HepG2 (cell line): Measurements from ENCODE around the gene ARFGAP2. TPM values are rescaled to one million over a fixed set of nuclear protein-coding genes. Genes with fewer than 3 reads are reported as not detected.
A peak's percentile ranks its signal among the peaks of the same experiment; 100 is the strongest.

Source experiments
- BCL6 ChIP-seq: IDR thresholded peaks from 2 replicates; pipeline ENCODE4 v1.6.1; 2016; ENCODE audit warnings: missing genetic modification reagents, missing compliant biosample characterization
- BORCS8-MEF2B ChIP-seq: sonication (generic); formaldehyde crosslinking; IDR thresholded peaks from 2 replicates; pipeline ENCODE4 v1.8.0; 2022; ENCODE audit warnings: mild to moderate bottlenecking, missing genetic modification reagents
- HES4 ChIP-seq: sonication (generic); formaldehyde crosslinking; IDR thresholded peaks from 2 replicates; pipeline ENCODE4 v1.9.0; 2021; ENCODE audit warnings: mild to moderate bottlenecking, missing genetic modification reagents, borderline replicate concordance
- HMGXB4 ChIP-seq, 2 experiments: sonication (generic) in 1 of 2; formaldehyde crosslinking in 1 of 2; IDR thresholded peaks; 2 replicates each; pipeline versions ENCODE4 v1.4.0 to v1.6.1; 2018 to 2020; ENCODE audit warnings: missing genetic modification reagents in 2 of 2, borderline replicate concordance in 1 of 2, low read depth in 1 of 2, mild to moderate bottlenecking in 1 of 2, missing biosample characterization in 1 of 2
- MAX ChIP-seq: IDR thresholded peaks from 2 replicates; pipeline ENCODE4 v1.6.1; 2012; ENCODE audit warnings: inconsistent platforms
- MEF2D ChIP-seq: sonication (generic); formaldehyde crosslinking; IDR thresholded peaks from 2 replicates; pipeline ENCODE4 v1.5.1; 2020; ENCODE audit warnings: mild to moderate bottlenecking, missing genetic modification reagents
- NKX3-1 ChIP-seq: sonication (generic); formaldehyde crosslinking; IDR thresholded peaks from 2 replicates; pipeline ENCODE4 v1.5.0; 2020; ENCODE audit warnings: missing genetic modification reagents
- PBX2 ChIP-seq: IDR thresholded peaks from 2 replicates; pipeline ENCODE4 v1.6.1; 2016; ENCODE audit warnings: control low read depth
- PLSCR1 ChIP-seq: sonication (generic); formaldehyde crosslinking; IDR thresholded peaks from 2 replicates; pipeline ENCODE4 v1.5.0; 2020; ENCODE audit warnings: missing genetic modification reagents, mild to moderate bottlenecking, borderline replicate concordance
- RFXAP ChIP-seq: sonication (generic); formaldehyde crosslinking; IDR thresholded peaks from 2 replicates; pipeline ENCODE4 v1.4.0; 2020; ENCODE audit warnings: missing genetic modification reagents, borderline replicate concordance
- RNF2 ChIP-seq: fragments of 450-650 bp; conservative IDR thresholded peaks from 2 replicates; pipeline ENCODE4 v1.6.1; 2016; ENCODE audit warnings: low read depth
- SNAI1 ChIP-seq: sonication (generic); formaldehyde crosslinking; IDR thresholded peaks from 2 replicates; pipeline ENCODE4 v1.5.0; 2020; ENCODE audit warnings: mild to moderate bottlenecking, missing genetic modification reagents, borderline replicate concordance
- SPEN ChIP-seq: sonication (generic); formaldehyde crosslinking; IDR thresholded peaks from 2 replicates; pipeline ENCODE4 v1.5.1; 2020; ENCODE audit warnings: low read depth, mild to moderate bottlenecking, missing genetic modification reagents
- TEAD3 ChIP-seq: optimal IDR thresholded peaks from 2 replicates; pipeline ENCODE3; 2016; ENCODE audit warnings: borderline replicate concordance
- ZFP91 ChIP-seq: sonication (generic); formaldehyde crosslinking; IDR thresholded peaks from 2 replicates; pipeline ENCODE4 v1.9.0; 2022; ENCODE audit warnings: missing genetic modification reagents, mild to moderate bottlenecking, borderline replicate concordance
- ZNF20 ChIP-seq: sonication (generic); formaldehyde crosslinking; IDR thresholded peaks from 2 replicates; pipeline ENCODE4 v1.4.0; 2020; ENCODE audit warnings: mild to moderate bottlenecking, moderate library complexity, missing genetic modification reagents
- ZNF234 ChIP-seq: sonication (generic); formaldehyde crosslinking; conservative IDR thresholded peaks from 2 replicates; pipeline ENCODE4 v1.5.1; 2020; ENCODE audit warnings: mild to moderate bottlenecking, missing genetic modification reagents
- ZNF343 ChIP-seq: sonication (generic); formaldehyde crosslinking; IDR thresholded peaks from 2 replicates; pipeline ENCODE4 v1.4.0; 2020; ENCODE audit warnings: mild to moderate bottlenecking, missing genetic modification reagents
- ZNF549 ChIP-seq: sonication (generic); formaldehyde crosslinking; IDR thresholded peaks from 2 replicates; pipeline ENCODE4 v1.5.0; 2020; ENCODE audit warnings: missing genetic modification reagents
- ZNF550 ChIP-seq: sonication (generic); formaldehyde crosslinking; IDR thresholded peaks from 2 replicates; pipeline ENCODE4 v1.4.0; 2020; ENCODE audit warnings: mild to moderate bottlenecking, missing genetic modification reagents, borderline replicate concordance
- ZNF580 ChIP-seq: IDR thresholded peaks from 2 replicates; pipeline ENCODE4 v1.6.1; 2016; ENCODE audit warnings: low read depth, borderline replicate concordance
- ZNF605 ChIP-seq: sonication (generic); formaldehyde crosslinking; IDR thresholded peaks from 2 replicates; pipeline ENCODE4 v1.8.0; 2022; ENCODE audit warnings: mild to moderate bottlenecking, missing genetic modification reagents
- ZNF841 ChIP-seq: sonication (generic); formaldehyde crosslinking; IDR thresholded peaks from 2 replicates; pipeline ENCODE4 v1.8.1; 2023; ENCODE audit warnings: missing genetic modification reagents, borderline replicate concordance
- polyA plus RNA-seq, 8 experiments: library from polyadenylated mRNA; depleted of rRNA in 3 of 8; stranded (reverse) in 7 of 8; unstranded in 1 of 8; fragments of >200 nt; fragmentation: Illumina TruSeq in 4 of 8; extraction: Trizol in 4 of 8; gene quantifications; 2 replicates each; pipeline versions ENCODE4 v1.2.1 to v1.2.3, GENCODE V29; 2011 to 2016; ENCODE audit warnings: low read depth in 4 of 8, missing spikeins in 1 of 8, mixed read lengths in 1 of 8; ENCODE audit not compliant: insufficient read depth in 1 of 8
- total RNA-seq, 5 experiments: library from RNA; depleted of rRNA; stranded (reverse); fragments of >200 nt; fragmentation: Illumina TruSeq; extraction: Trizol; gene quantifications; 2 replicates each; pipeline ENCODE4 v1.2.3, GENCODE V29; 2016; ENCODE audit warnings: low read depth in 1 of 5

The ARFGAP2 gene
- total and polyA plus RNA-seq, 2 of the 13 experiments (the other 11 are each of a cell fraction or from before 2014, with no cell fraction given), result 32.3 to 75.3 TPM

GRCh38 chr11:47186700-47187695 lies 10.3 kb upstream of the ARFGAP2 start (continued):
- peak; percentile 12 to 50; a peak in 2 of 4 replicates for TF ChIP-seq HMGXB4 (CRISPR knock-in tag; IDR thresholded peaks at IDR 0.05; ENCODE audit: borderline replicate concordance in 1 of 2, low read depth in 1 of 2)
- TF ChIP-seq ZNF20 (CRISPR knock-in tag), result no peak
- TF ChIP-seq RNF2, result no peak
- peak; percentile 66 for TF ChIP-seq MAX
- no peak for TF ChIP-seq PBX2 (CRISPR knock-in tag)
- TF ChIP-seq SNAI1, result no peak
- TF ChIP-seq NKX3-1 (CRISPR knock-in tag), result no peak
- TF ChIP-seq ZFP91 (CRISPR knock-in tag), result no peak; the same call in 1 of the 2 replicates
- no peak for TF ChIP-seq TEAD3 (CRISPR knock-in tag)
- TF ChIP-seq RFXAP (CRISPR knock-in tag), result no peak
- TF ChIP-seq ZNF580 (CRISPR knock-in tag), result no peak; the same call in 1 of the 2 replicates
- peak; percentile 36; the same call in 1 of the 2 replicates for TF ChIP-seq HES4
- TF ChIP-seq ZNF841 (CRISPR knock-in tag), result no peak
- no peak for TF ChIP-seq ZNF549 (CRISPR knock-in tag)
- no peak for TF ChIP-seq ZNF343 (CRISPR knock-in tag)
- TF ChIP-seq SPEN (CRISPR knock-in tag), result no peak
- TF ChIP-seq ZNF550 (CRISPR knock-in tag), result no peak
- TF ChIP-seq ZNF234, result no peak
- TF ChIP-seq ZNF605 (CRISPR knock-in tag), result peak; percentile 78; the same call in 1 of the 2 replicates
- no peak; the same call in 1 of the 2 replicates for TF ChIP-seq BCL6 (CRISPR knock-in tag)
- TF ChIP-seq MEF2D (CRISPR knock-in tag), result no peak; the same call in 1 of the 2 replicates
- no peak for TF ChIP-seq BORCS8-MEF2B (CRISPR knock-in tag)
- no peak for TF ChIP-seq PLSCR1 (CRISPR knock-in tag)
